Measurements from ENCODE around the gene OTULINL. TPM values are rescaled to one million over a fixed set of nuclear protein-coding genes. Genes with fewer than 3 reads are reported as not detected.

Gene OTULINL
- total RNA-seq = 0.05 and 0.13 TPM in 2 replicates

DNA sequence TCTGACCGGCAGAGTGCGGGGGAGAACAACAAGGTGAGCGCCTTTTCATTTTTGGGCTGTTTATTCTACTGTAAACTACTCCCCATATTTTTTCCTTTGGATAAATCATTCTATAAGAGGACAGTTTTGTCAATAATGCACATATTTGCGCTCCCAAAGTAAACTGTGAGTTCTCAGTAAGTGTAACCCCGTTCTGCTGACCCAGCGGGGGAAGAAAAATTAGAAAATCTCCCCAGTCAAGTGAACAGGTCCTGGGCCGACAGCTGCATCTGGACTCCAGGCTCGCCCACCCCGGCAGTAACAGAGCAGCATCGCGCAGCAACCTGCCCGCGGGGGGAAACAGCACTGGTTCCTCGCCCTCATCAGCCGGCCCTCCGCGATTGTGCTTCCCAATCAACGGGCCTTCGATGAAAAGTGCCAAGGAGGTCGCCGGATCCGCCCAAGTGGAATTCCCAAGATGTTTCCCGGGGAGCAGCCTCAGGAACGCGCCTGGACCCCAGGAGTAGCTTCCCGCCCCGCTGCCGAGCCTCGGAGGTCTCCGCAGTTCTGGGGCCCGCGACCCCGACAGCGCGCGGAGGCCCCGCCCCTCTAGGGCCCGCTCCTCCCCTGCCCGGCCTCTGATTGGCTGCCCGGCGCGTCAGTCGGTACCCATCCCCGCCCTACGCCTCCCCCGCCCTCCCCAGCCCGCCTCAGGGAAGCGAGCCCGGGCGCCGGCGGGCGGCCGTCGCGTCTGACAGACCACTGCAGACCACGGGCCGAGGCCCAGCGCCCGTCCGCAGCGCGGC lies at the start of gene OTULINL:
Gene OTULINL, plus strand, starts transcription at position 687 of the 785 bp plus-strand sequence. CDS start 103 bp downstream, outside the sequence.

Other genes with a start within 250 kb of the OTULINL start
- gene OTULIN, start 82.9 kb downstream of the OTULINL start, total RNA-seq = 20.0 and 29.2 TPM in 2 replicates